ENCODE data around the gene PLEKHO2.

GRCh38 chr15:64825431-64826294 lies 16.1 kb upstream of the PLEKHO2 start, which contains the start of gene PIF1:
- TF ChIP-seq CTCF (IDR thresholded peaks at IDR 0.05; ENCODE audit: insufficient read depth, low read length, poor library complexity, severe bottlenecking) (no peak), EZH2phosphoT487 (conservative IDR thresholded peaks at IDR 0.05; ENCODE audit: low read length) (no peak)
